Activated T-helper 2 cell treated with anti-CD3 and anti-CD28 coated beads, Interferon-gamma antibody, Interleukin-2, Interleukin-4, amounts not matched to agents 10 μg/mL and 5 μg/mL and 100 μg/mL, durations not matched to agents 14 hours and 24 hours and 36 hours (primary cell): Measurements from ENCODE around the gene RB1. TPM values are rescaled to one million over a fixed set of nuclear protein-coding genes. Genes with fewer than 3 reads are reported as not detected.
A peak's percentile ranks its signal among the peaks of the same experiment; 100 is the strongest.

Experiments
- DNase-seq: peaks from one replicate; pipeline ENCODE4 v3.0.0; 2021; ENCODE audit warnings: low spot score
- H3K27ac Mint-ChIP-seq: one replicate; pipeline ENCODE4 v1.8.0; 2021; ENCODE audit warnings: mixed read lengths
- H3K27me3 Mint-ChIP-seq: one replicate; pipeline ENCODE4 v1.8.0; 2021; ENCODE audit warnings: low read depth, mixed read lengths
- H3K36me3 Mint-ChIP-seq: one replicate; pipeline ENCODE4 v1.8.0; 2021; ENCODE audit warnings: low read depth, mixed read lengths
- H3K4me1 Mint-ChIP-seq: one replicate; pipeline ENCODE4 v1.8.0; 2021; ENCODE audit warnings: low read depth, mixed read lengths
- H3K4me3 Mint-ChIP-seq: one replicate; pipeline ENCODE4 v1.8.0; 2021; ENCODE audit warnings: low read depth, mild to moderate bottlenecking, moderate library complexity, mixed read lengths
- H3K9me3 Mint-ChIP-seq: one replicate; pipeline ENCODE4 v1.8.0; 2021; ENCODE audit warnings: mixed read lengths
- intact Hi-C: fragments of 100-400 bp; cut with micrococcal nuclease; formaldehyde crosslinking; loops from one replicate; pipeline ENCODE4 v1.15.1; 2023
- total RNA-seq: library from RNA; stranded (reverse); gene quantifications from 2 replicates; pipeline ENCODE4 v1.2.3, GENCODE V29; 2022

RB1 gene
- total RNA-seq, 1 donor from 2014 or later: 28.0 TPM

- H3K4me3 Mint-ChIP-seq: no peak overlapping the region
- intact Hi-C loops: no loop called here
- DNase-seq: no peak
- peaks cover 29% of the 10 kb centered on the region for H3K36me3 Mint-ChIP-seq
- no peaks in the 10 kb centered on the region for H3K27me3 Mint-ChIP-seq
- peaks cover 10% of the 10 kb centered on the region for H3K4me1 Mint-ChIP-seq
- no peaks in the 10 kb centered on the region for H3K9me3 Mint-ChIP-seq
- no peak overlapping the region for H3K27ac Mint-ChIP-seq
These were observed 35.5 kb upstream of the RB1 start for GRCh38 chr13:48268019-48268418.

GRCh38 chr13:48273346-48273745 lies 30.2 kb upstream of the RB1 start:
- intact Hi-C loops: no loop called here
- Mint-ChIP-seq H3K9me3 (no peaks in the 10 kb centered on the region), H3K4me1 (peaks cover 3% of the 10 kb centered on the region)

DNA sequence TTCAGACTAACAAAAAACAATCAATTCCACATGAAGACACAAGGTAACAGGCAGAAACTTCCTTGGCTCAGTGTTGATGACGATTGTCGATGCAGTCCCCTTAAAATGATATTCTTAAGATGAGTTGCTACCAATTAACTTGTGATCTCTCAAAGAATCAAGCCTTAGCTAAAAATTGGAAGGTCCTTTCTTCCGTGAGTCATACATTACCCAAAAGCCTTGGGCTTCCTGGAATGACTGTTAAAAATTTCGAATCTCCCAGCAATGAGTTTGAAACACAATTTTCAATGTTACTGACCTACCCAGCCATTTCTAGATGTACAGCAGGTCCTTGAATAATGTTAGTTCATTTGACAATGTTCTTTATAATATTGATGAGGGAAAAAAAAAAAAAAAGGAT lies 28.0 kb upstream of the RB1 start:
- Mint-ChIP-seq H3K4me3 (no peak overlapping the region), H3K36me3 (no peaks in the 10 kb centered on the region), H3K27me3 (peaks cover 16% of the 10 kb centered on the region), H3K27ac (no peak overlapping the region), H3K4me1 (peaks cover 3% of the 10 kb centered on the region), H3K9me3 (no peaks in the 10 kb centered on the region)
- intact Hi-C loops: no loop called here
- DNase-seq: no peak

More at GRCh38 chr13:48273346-48273745, 30.2 kb upstream of the RB1 start:
- H3K27me3 Mint-ChIP-seq: peaks cover 16% of the 10 kb centered on the region
- H3K4me3 Mint-ChIP-seq: no peak overlapping the region
- no peak overlapping the region for H3K27ac Mint-ChIP-seq
- DNase-seq: no peak
- peaks cover 7% of the 10 kb centered on the region for H3K36me3 Mint-ChIP-seq

- no peak overlapping the region for H3K4me3 Mint-ChIP-seq
- H3K36me3 Mint-ChIP-seq: no peaks in the 10 kb centered on the region
- intact Hi-C loops: no loop called here
- H3K4me1 Mint-ChIP-seq: peaks cover 3% of the 10 kb centered on the region
- no peaks in the 10 kb centered on the region for H3K9me3 Mint-ChIP-seq
- peaks cover 19% of the 10 kb centered on the region for H3K27me3 Mint-ChIP-seq
- DNase-seq: no peak
- H3K27ac Mint-ChIP-seq: no peak overlapping the region
These were observed 24.7 kb upstream of the RB1 start for GRCh38 chr13:48278806-48279205.

GRCh38 chr13:48281556-48281955 lies 22.0 kb upstream of the RB1 start:
- H3K36me3 Mint-ChIP-seq: no peaks in the 10 kb centered on the region
- H3K9me3 Mint-ChIP-seq: no peaks in the 10 kb centered on the region
- no peak for DNase-seq
- peaks cover 15% of the 10 kb centered on the region for H3K27me3 Mint-ChIP-seq
- no peaks in the 10 kb centered on the region for H3K4me1 Mint-ChIP-seq
- H3K27ac Mint-ChIP-seq: no peak overlapping the region
- intact Hi-C loops: no loop called here
- no peak overlapping the region for H3K4me3 Mint-ChIP-seq

DNA sequence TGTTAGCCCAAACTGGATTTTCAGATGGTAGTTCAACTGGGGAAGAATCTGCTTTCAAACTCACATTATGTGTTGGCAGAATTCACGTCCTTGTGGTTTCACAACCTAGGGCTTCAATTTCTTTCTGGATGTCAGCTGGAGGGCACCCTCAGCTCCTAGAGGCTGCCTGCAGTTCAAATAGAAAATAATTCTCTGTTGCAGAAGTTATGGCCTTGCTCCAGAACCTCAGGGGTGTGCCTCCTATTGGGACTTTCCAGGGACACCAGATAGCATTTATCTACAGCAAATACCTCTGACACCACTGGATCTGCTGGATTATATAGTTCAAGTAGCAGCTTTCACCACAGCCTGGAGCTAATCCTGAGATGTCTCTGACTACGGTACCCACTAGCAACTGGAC lies 11.8 kb upstream of the RB1 start:
- Mint-ChIP-seq H3K36me3 (no peaks in the 10 kb centered on the region), H3K27me3 (peaks cover 27% of the 10 kb centered on the region)
- intact Hi-C loops: no loop called here

GRCh38 chr13:48292650-48293049 lies 10.9 kb upstream of the RB1 start:
- DNase-seq: no peak
- no peaks in the 10 kb centered on the region for H3K9me3 Mint-ChIP-seq
- no peak overlapping the region for H3K4me3 Mint-ChIP-seq
- intact Hi-C loops: no loop called here
- no peaks in the 10 kb centered on the region for H3K36me3 Mint-ChIP-seq
- peaks cover 15% of the 10 kb centered on the region for H3K4me1 Mint-ChIP-seq
- H3K27ac Mint-ChIP-seq: no peak overlapping the region
- H3K27me3 Mint-ChIP-seq: peaks cover 26% of the 10 kb centered on the region

More for the DNA sequence above, 11.8 kb upstream of the RB1 start:
- H3K27ac Mint-ChIP-seq: no peak overlapping the region
- peaks cover 6% of the 10 kb centered on the region for H3K4me1 Mint-ChIP-seq
- H3K9me3 Mint-ChIP-seq: no peaks in the 10 kb centered on the region
- H3K4me3 Mint-ChIP-seq: no peak overlapping the region
- no peak for DNase-seq

DNA sequence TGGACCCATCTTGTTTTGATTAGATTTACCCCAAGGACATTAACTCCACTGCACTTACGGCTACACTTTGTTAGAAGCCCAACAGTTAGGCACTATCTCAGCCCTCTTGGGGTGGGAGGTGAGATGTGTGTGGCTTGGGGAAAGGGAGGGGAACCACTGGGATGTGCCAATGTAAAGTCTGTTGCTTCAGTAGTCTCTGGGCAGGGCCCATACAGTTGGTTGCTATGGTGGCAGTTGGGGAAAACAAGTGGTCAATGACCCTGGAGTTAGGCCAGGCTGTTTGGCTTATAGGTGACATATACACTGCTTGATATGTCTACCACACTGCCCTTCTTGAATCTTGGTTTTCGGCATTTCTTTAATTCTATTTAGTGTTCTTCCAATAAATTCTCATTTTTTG lies 8.9 kb upstream of the RB1 start:
- peaks cover 14% of the 10 kb centered on the region for H3K27me3 Mint-ChIP-seq
- H3K4me3 Mint-ChIP-seq: no peak overlapping the region
- no peaks in the 10 kb centered on the region for H3K9me3 Mint-ChIP-seq
- DNase-seq: no peak
- H3K36me3 Mint-ChIP-seq: no peaks in the 10 kb centered on the region
- intact Hi-C loops: no loop called here
- peaks cover 17% of the 10 kb centered on the region for H3K4me1 Mint-ChIP-seq
- H3K27ac Mint-ChIP-seq: no peak overlapping the region

DNA sequence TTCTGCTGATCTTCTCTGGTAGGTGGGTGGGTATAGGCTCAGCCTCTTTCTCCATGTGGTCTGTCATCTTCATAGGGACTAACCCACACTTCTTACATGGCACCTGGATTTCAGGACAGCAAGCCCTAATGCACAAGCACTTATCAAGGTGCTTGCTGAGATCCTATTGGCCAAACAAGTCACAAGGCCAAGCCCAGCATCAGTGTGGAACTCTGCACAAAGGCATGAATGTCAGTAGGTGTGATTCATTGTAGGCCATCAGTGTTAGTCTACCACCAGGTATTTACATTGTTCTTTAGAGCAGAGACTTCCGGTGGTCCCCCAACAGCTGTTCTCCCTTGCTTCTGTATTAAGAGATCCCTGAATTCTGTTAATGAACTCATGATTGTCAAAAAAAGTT lies 8.3 kb upstream of the RB1 start:
- Mint-ChIP-seq H3K27ac (no peak overlapping the region), H3K4me1 (peaks cover 17% of the 10 kb centered on the region), H3K4me3 (no peak overlapping the region)

DNA sequence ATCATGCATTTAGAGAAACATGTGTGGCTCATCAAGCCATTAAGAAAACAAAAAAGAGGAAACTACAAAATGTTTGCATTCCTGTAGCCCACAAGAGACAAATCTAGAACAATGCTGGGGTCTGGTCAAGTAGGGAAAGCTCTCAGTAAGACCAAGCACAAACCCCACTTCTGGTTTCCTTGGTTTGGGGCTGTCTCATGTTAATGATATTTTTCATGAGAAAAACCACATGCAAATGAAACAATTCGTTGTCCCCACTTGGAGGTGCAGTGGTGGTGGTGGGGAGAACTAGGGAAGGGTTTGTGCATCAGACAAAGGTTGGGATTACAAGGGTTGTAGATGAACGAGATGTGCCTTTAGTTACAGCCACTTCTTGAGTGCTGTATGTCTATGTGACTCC lies 7.0 kb upstream of the RB1 start:
- Mint-ChIP-seq H3K9me3 (no peaks in the 10 kb centered on the region), H3K4me3 (no peak overlapping the region), H3K27ac (no peak overlapping the region), H3K27me3 (peaks cover 2% of the 10 kb centered on the region), H3K36me3 (peaks cover 3% of the 10 kb centered on the region), H3K4me1 (peaks cover 17% of the 10 kb centered on the region)
- DNase-seq: no peak
- intact Hi-C loops: no loop called here

More for the DNA sequence above, 8.3 kb upstream of the RB1 start:
- no peak for DNase-seq
- Mint-ChIP-seq H3K9me3 (no peaks in the 10 kb centered on the region), H3K36me3 (no peaks in the 10 kb centered on the region), H3K27me3 (peaks cover 8% of the 10 kb centered on the region)
- intact Hi-C loops: no loop called here

DNA sequence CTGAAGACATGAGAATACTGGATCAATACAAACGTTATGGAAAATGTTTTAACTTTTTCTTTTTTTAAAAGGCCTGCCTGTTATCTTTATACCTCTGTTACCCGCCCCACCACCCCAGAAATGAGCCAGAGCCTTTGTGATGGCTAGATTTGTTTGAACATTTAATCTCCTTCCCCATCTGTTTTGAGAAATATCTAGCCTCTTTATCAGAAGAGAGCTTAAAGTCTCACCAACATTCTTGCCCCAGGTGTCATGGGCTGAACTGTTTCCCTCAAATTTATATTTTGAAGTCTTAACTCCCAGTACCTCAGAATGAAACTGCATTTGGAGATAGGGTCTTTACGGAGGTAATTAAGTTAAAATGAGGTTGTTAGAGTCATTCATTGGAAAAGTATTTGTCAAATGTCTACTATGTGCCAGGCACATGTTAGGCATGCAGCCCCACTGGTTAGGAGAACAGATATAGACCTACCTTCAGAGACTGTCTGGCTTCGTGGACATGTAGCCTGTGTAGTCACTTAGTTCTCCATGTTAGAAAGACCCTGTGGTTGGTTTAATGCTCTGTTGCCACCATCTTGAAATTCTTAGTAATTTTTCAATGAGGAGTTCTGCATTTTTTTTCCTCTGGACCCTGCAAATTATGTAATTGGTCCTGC lies 6.3 kb upstream of the RB1 start:
- H3K36me3 Mint-ChIP-seq: peaks cover 5% of the 10 kb centered on the region
- no peak overlapping the region for H3K27ac Mint-ChIP-seq
- peaks cover 2% of the 10 kb centered on the region for H3K27me3 Mint-ChIP-seq
- DNase-seq: no peak
- intact Hi-C loops: no loop called here
- H3K4me3 Mint-ChIP-seq: no peak overlapping the region
- no peaks in the 10 kb centered on the region for H3K9me3 Mint-ChIP-seq
- peaks cover 18% of the 10 kb centered on the region for H3K4me1 Mint-ChIP-seq

DNA sequence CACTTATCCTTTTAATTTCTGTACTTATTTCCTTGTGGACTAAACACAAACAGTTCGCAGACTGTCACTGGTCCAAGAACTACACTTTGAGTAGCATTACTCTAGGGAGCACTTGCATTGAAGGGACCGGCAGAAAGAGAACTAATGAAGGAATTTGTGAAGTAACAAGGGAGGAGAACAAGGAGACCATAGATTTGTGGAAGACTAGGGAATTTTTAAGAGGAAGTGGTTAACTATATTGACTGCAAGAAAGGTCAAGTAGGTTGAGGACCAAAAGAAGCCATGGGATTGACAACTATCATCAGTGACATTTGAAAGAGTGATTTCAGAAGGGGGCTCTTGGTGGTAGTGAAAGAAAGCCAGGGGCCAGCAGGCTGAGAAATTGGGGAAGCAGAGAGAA lies 4.0 kb upstream of the RB1 start:
- intact Hi-C loops: no loop called here
- no peak overlapping the region for H3K27ac Mint-ChIP-seq
- H3K27me3 Mint-ChIP-seq: peaks cover 2% of the 10 kb centered on the region
- H3K36me3 Mint-ChIP-seq: peaks cover 12% of the 10 kb centered on the region
- no peak overlapping the region for H3K4me3 Mint-ChIP-seq
- DNase-seq: no peak
- H3K9me3 Mint-ChIP-seq: no peaks in the 10 kb centered on the region
- peaks cover 28% of the 10 kb centered on the region for H3K4me1 Mint-ChIP-seq

- Mint-ChIP-seq H3K4me1 (peaks cover 25% of the 10 kb centered on the region), H3K4me3 (peak overlapping the region; percentile 99), H3K27ac (peak overlapping the region; percentile 97), H3K27me3 (no peaks in the 10 kb centered on the region), H3K36me3 (peaks cover 33% of the 10 kb centered on the region), H3K9me3 (no peaks in the 10 kb centered on the region)
- no peak for DNase-seq
- intact Hi-C loops: loop anchor here (1.0 to 5.0 kb wide), 5 partner anchors 68 to 266 kb away; partner anchors contain the start of gene NUDT15
These were observed 636 bp upstream of the RB1 start for GRCh38 chr13:48302871-48303358.
